ENCODE measurements around the gene STAB2.

DNA sequence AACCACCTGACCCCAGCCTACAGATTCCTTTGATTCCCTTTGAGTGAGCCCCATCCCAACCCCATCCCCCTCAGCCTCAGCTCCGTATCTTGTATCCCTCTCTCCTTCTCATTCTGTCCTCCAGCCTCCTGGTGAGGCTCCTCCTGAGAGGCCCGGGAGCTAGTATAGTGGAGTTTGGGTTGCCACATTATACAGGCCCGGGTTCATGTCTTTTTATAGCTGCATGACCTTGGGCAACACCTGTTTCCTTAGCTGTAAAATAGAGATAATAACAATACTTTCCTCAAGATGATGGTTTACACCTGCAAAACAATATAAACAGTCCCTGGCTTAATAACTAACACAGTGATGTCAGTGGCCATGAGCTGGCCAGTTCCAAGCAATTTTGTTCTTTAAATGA lies 89.8 kb downstream of the STAB2 start:
- TF ChIP-seq, protein P1, sequence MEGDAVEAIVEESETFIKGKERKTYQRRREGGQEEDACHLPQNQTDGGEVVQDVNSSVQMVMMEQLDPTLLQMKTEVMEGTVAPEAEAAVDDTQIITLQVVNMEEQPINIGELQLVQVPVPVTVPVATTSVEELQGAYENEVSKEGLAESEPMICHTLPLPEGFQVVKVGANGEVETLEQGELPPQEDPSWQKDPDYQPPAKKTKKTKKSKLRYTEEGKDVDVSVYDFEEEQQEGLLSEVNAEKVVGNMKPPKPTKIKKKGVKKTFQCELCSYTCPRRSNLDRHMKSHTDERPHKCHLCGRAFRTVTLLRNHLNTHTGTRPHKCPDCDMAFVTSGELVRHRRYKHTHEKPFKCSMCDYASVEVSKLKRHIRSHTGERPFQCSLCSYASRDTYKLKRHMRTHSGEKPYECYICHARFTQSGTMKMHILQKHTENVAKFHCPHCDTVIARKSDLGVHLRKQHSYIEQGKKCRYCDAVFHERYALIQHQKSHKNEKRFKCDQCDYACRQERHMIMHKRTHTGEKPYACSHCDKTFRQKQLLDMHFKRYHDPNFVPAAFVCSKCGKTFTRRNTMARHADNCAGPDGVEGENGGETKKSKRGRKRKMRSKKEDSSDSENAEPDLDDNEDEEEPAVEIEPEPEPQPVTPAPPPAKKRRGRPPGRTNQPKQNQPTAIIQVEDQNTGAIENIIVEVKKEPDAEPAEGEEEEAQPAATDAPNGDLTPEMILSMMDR (IDR thresholded peaks at IDR 0.05): no peak
- no peak for TF ChIP-seq ZFX (IDR thresholded peaks at IDR 0.05; ENCODE audit: borderline replicate concordance)
